ENCODE data around the gene FUZ.
A peak's percentile ranks its signal among the peaks of the same experiment; 100 is the strongest.

FUZ gene

GRCh38 chr19:49801966-49802661, 11.0 kb downstream of the FUZ start (continued):
- TF ChIP-seq CTCF (tag by site-specific recombination; IDR thresholded peaks at IDR 0.05) (peak; percentile 60), PATZ1 (tag by site-specific recombination; IDR thresholded peaks at IDR 0.05) (peak; percentile 43; the same call in 1 of the 2 replicates), ZNF138 (tag by site-specific recombination; IDR thresholded peaks at IDR 0.05; ENCODE audit: borderline replicate concordance) (no peak), GLIS1 (tag by site-specific recombination; IDR thresholded peaks at IDR 0.05) (peak; percentile 50; the same call in 1 of the 2 replicates), ZNF514 (tag by site-specific recombination; IDR thresholded peaks at IDR 0.05) (no peak), ZNF398 (tag by site-specific recombination; IDR thresholded peaks at IDR 0.05) (no peak), GLIS2 (tag by site-specific recombination; IDR thresholded peaks at IDR 0.05) (peak; percentile 55), ZNF239 (tag by site-specific recombination; IDR thresholded peaks at IDR 0.05) (no peak), ZFHX2 (tag by site-specific recombination; conservative IDR thresholded peaks at IDR 0.05) (peak; percentile 47), ZNF449 (tag by site-specific recombination; IDR thresholded peaks at IDR 0.05) (no peak), SP2 (tag by site-specific recombination; IDR thresholded peaks at IDR 0.05) (peak; percentile 91), BCL11B (tag by site-specific recombination; IDR thresholded peaks at IDR 0.05; ENCODE audit: low read depth) (0 out of 2 replicates have a peak, but pooled peaks have one; percentile 11), ZNF341 (tag by site-specific recombination; IDR thresholded peaks at IDR 0.05; ENCODE audit: low read depth) (peak; percentile 89), BCL11A (tag by site-specific recombination; IDR thresholded peaks at IDR 0.05; ENCODE audit: low read depth) (0 out of 2 replicates have a peak, but pooled peaks have one; percentile 13), KLF10 (tag by site-specific recombination; IDR thresholded peaks at IDR 0.05) (no peak), EGR2 (tag by site-specific recombination; IDR thresholded peaks at IDR 0.05; ENCODE audit: low read depth) (peak; percentile 35)

GRCh38 chr19:49801401-49801888, 11.6 kb downstream of the FUZ start:
- Histone ChIP-seq H3K9me3 (ENCODE audit: control insufficient read depth, insufficient read depth, low read depth, low read length) (no peaks in the 10 kb centered on the region), H3K4me1 (ENCODE audit: control insufficient read depth, insufficient read depth, low read length) (no peaks in the 10 kb centered on the region), H3K27ac (ENCODE audit: extremely low read depth, low read depth, low read length) (no peak overlapping the region), H3K36me3 (ENCODE audit: control insufficient read depth in 2 of 2, insufficient read depth in 1 of 2, low read length in 2 of 2) (peaks cover 25 to 73% of the 10 kb centered on the region in 2 experiments; a peak in 2 of 3 replicates), H3K4me3 (ENCODE audit: low read depth, low read length) (no peak overlapping the region)
- POLR2A ChIA-PET: no interaction called here
- TF ChIP-seq ZBTB48 (tag by site-specific recombination; IDR thresholded peaks at IDR 0.05) (no peak), ZBTB21 (tag by site-specific recombination; IDR thresholded peaks at IDR 0.05) (no peak), ZNF280C (tag by site-specific recombination; IDR thresholded peaks at IDR 0.05) (no peak)
- CTCF ChIA-PET: no interaction called here

Data from HEK293 (cell line).